Measurements from ENCODE around the gene DEFB108B.
"Not testable (repeated sequence)": the region's sequence is repeated elsewhere in the genome, so short reads cannot be mapped to it uniquely, and the experiment has no call there.

The DEFB108B gene

GRCh38 chr11:71832811-71833210, at the start of gene DEFB108B:
DEFB108B (plus strand) TSS chr11:71833200; CDS start chr11:71833200, 0 bp downstream.
- not testable (repeated sequence) for DNase-seq

- DNase-seq = peak; percentile 32
These were observed 46.7 kb upstream of the DEFB108B start for GRCh38 chr11:71786114-71786847.

- peak; percentile 99 for DNase-seq
These were observed 46.2 kb upstream of the DEFB108B start for GRCh38 chr11:71786848-71787097.

GRCh38 chr11:71787098-71787823, 45.7 kb upstream of the DEFB108B start:
- DNase-seq = peak; percentile 99

GRCh38 chr11:71787824-71788454, 45.1 kb upstream of the DEFB108B start:
- peak; percentile 32 for DNase-seq

GRCh38 chr11:71789444-71790196, 43.4 kb upstream of the DEFB108B start:
- DNase-seq = peak; percentile 7

GRCh38 chr11:71791111-71791510, 41.9 kb upstream of the DEFB108B start:
- not testable (repeated sequence) for DNase-seq

GRCh38 chr11:71792621-71793235, 40.3 kb upstream of the DEFB108B start:
- peak; percentile 3 for DNase-seq

GRCh38 chr11:71794386-71795040, 38.5 kb upstream of the DEFB108B start:
- not testable (repeated sequence) for DNase-seq

GRCh38 chr11:71795236-71795635, 37.8 kb upstream of the DEFB108B start:
- DNase-seq = not testable (repeated sequence)

GRCh38 chr11:71796016-71796415, 37.0 kb upstream of the DEFB108B start:
- DNase-seq = not testable (repeated sequence)

- not testable (repeated sequence) for DNase-seq
These were observed 36.2 kb upstream of the DEFB108B start for GRCh38 chr11:71796781-71797180.

GRCh38 chr11:71799556-71800128, 33.4 kb upstream of the DEFB108B start:
- not testable (repeated sequence) for DNase-seq

- DNase-seq = peak; percentile 77
These were observed 32.6 kb upstream of the DEFB108B start for GRCh38 chr11:71800335-71800953.

GRCh38 chr11:71801026-71801425, 32.0 kb upstream of the DEFB108B start:
- not testable (repeated sequence) for DNase-seq

- DNase-seq = not testable (repeated sequence)
These were observed 30.1 kb upstream of the DEFB108B start for GRCh38 chr11:71802874-71803273.

GRCh38 chr11:71804158-71804947, 28.6 kb upstream of the DEFB108B start:
- DNase-seq = not testable (repeated sequence)

- not testable (repeated sequence) for DNase-seq
These were observed 20.5 kb upstream of the DEFB108B start for GRCh38 chr11:71812529-71812928.

GRCh38 chr11:71813481-71814355, 19.3 kb upstream of the DEFB108B start:
- DNase-seq = peak; percentile 82

Measured in NCI-H1092 treated with DMSO at 0.1 percent for 48 hours (cell line).